K562 (cell line): Measurements from ENCODE around the gene NET1. TPM values are rescaled to one million over a fixed set of nuclear protein-coding genes. Genes with fewer than 3 reads are reported as not detected.

Experiments used
- CHD1 ChIP-seq: fragments of 200-600 bp; sonication (generic); IDR thresholded peaks from one replicate; pipeline ENCODE4 v1.6.1; 2012; ENCODE audit warnings: mild to moderate bottlenecking, moderate library complexity, low read length, inconsistent platforms
- CREB3L1 ChIP-seq: fragments of 450-650 bp; IDR thresholded peaks from 2 replicates; pipeline ENCODE4 v1.6.1; 2014; ENCODE audit warnings: low read depth, mild to moderate bottlenecking, moderate library complexity, borderline replicate concordance
- E2F3 ChIP-seq: fragments of 250-450 bp; sonication (Bioruptor Pico); IDR thresholded peaks from 2 replicates; pipeline ENCODE4 v1.4.0; 2020; ENCODE audit warnings: mild to moderate bottlenecking
- ESRRB ChIP-seq: fragments of 250-450 bp; sonication (Bioruptor Pico); IDR thresholded peaks from 2 replicates; pipeline ENCODE4 v1.5.0; 2020; ENCODE audit warnings: mild to moderate bottlenecking, moderate library complexity, borderline replicate concordance
- FOXP4 ChIP-seq: sonication (generic); formaldehyde crosslinking; IDR thresholded peaks from 2 replicates; pipeline ENCODE4 v1.8.0; 2022; ENCODE audit warnings: mild to moderate bottlenecking, missing genetic modification reagents, borderline replicate concordance
- HDAC1 ChIP-seq, 2 experiments: fragments of 450-650 bp; IDR thresholded peaks; 2 replicates each; pipeline ENCODE4 v1.6.1; 2016 to 2017; ENCODE audit warnings: inconsistent platforms in 1 of 2, mild to moderate bottlenecking in 1 of 2, moderate library complexity in 1 of 2
- HMGN3 ChIP-seq: IDR thresholded peaks from 2 replicates; pipeline ENCODE4 v1.6.1; 2011; ENCODE audit warnings: borderline replicate concordance, low read depth, mild to moderate bottlenecking, mixed read lengths, low read length; ENCODE audit not compliant: insufficient read length; ENCODE audit errors: extremely low read depth
- HNRNPUL1 ChIP-seq: fragments of 200-400 bp; formaldehyde crosslinking; IDR thresholded peaks from 2 replicates; pipeline ENCODE4 v1.6.1; 2017; ENCODE audit warnings: low read length
- PTRF ChIP-seq: fragments of 450-650 bp; IDR thresholded peaks from 2 replicates; pipeline ENCODE4 v1.6.1; 2016; ENCODE audit warnings: mild to moderate bottlenecking, missing genetic modification characterization, missing compliant biosample characterization
- RAD51 ChIP-seq: fragments of 450-650 bp; IDR thresholded peaks from 2 replicates; pipeline ENCODE4 v1.7.1; 2016; ENCODE audit warnings: low read depth, mild to moderate bottlenecking, borderline replicate concordance
- RBM22 ChIP-seq: fragments of 200-400 bp; formaldehyde crosslinking; IDR thresholded peaks from 2 replicates; pipeline ENCODE4 v1.6.1; 2018; ENCODE audit warnings: low read length, low read depth; ENCODE audit not compliant: poor library complexity, severe bottlenecking
- SMAD3 ChIP-seq: fragments of 450-650 bp; formaldehyde crosslinking; conservative IDR thresholded peaks from 2 replicates; pipeline ENCODE4 v1.4.0; 2020; ENCODE audit warnings: mild to moderate bottlenecking
- SRF ChIP-seq, 2 experiments: fragments of 250-450, 450-650 bp in 1 of 2; sonication (Bioruptor Pico) in 1 of 2; sonication (generic) in 1 of 2; formaldehyde crosslinking; IDR thresholded peaks; 2 replicates each; pipeline versions ENCODE4 v1.5.0 to v1.5.1; 2020 to 2022; ENCODE audit warnings: mild to moderate bottlenecking in 1 of 2, missing genetic modification reagents in 1 of 2
- TAF7 ChIP-seq: fragments of 450-650 bp; IDR thresholded peaks from 2 replicates; pipeline ENCODE4 v1.6.1; 2016; ENCODE audit warnings: missing genetic modification characterization, missing compliant biosample characterization
- TGIF2 ChIP-seq: sonication (generic); formaldehyde crosslinking; IDR thresholded peaks from 2 replicates; pipeline ENCODE4 v1.8.1; 2022; ENCODE audit warnings: mild to moderate bottlenecking, missing genetic modification reagents, moderate library complexity
- UBTF ChIP-seq, 2 experiments: IDR thresholded peaks; 2 replicates each; pipeline ENCODE4 v1.6.1; 2012; ENCODE audit warnings: improper control_type of control experiment in 2 of 2, low read depth in 2 of 2, low read length in 2 of 2, borderline replicate concordance in 1 of 2
- YY1 ChIP-seq, 3 experiments: IDR thresholded peaks; 2 replicates each; pipeline ENCODE4 v1.6.1; 2011; ENCODE audit warnings: low read length in 2 of 3, mild to moderate bottlenecking in 2 of 3, moderate library complexity in 2 of 3, borderline replicate concordance in 1 of 3, control low read depth in 1 of 3, low read depth in 1 of 3; ENCODE audit not compliant: insufficient read depth in 3 of 3, insufficient replicate concordance in 2 of 3, control insufficient read depth in 1 of 3, insufficient read length in 1 of 3; ENCODE audit errors: extremely low read depth in 1 of 3
- ZBTB8A ChIP-seq: fragments of 450-650 bp; IDR thresholded peaks from 2 replicates; pipeline ENCODE4 v1.6.1; 2018; ENCODE audit warnings: mild to moderate bottlenecking, moderate library complexity; ENCODE audit not compliant: partially characterized antibody
- ZNF274 ChIP-seq: IDR thresholded peaks from 2 replicates; pipeline ENCODE4 v1.6.1; 2011; ENCODE audit warnings: low read depth, mild to moderate bottlenecking, low read length, moderate library complexity, borderline replicate concordance
- ZNF384 ChIP-seq: IDR thresholded peaks from 2 replicates; pipeline ENCODE4 v1.6.1; 2012; ENCODE audit warnings: low read depth, low read length, improper control_type of control experiment
- ZNF79 ChIP-seq: fragments of 250-450 bp; sonication (Bioruptor Pico); IDR thresholded peaks from 2 replicates; pipeline ENCODE4 v1.4.0; 2020; ENCODE audit warnings: low read depth, mild to moderate bottlenecking, moderate library complexity
- polyA plus RNA-seq, 8 experiments: library from polyadenylated mRNA; depleted of rRNA in 4 of 8; stranded (reverse) in 5 of 8; unstranded in 3 of 8; fragments of >200 nt; fragmentation: Nextera tagmentation in 2 of 8; fragmentation: Illumina TruSeq in 1 of 8; extraction: Ambion mirVana in 2 of 8; extraction: Trizol in 1 of 8; gene quantifications; 2 replicates each; pipeline versions ENCODE4 v1.2.1 to v1.2.3, GENCODE V29; 2011 to 2014; ENCODE audit warnings: inconsistent platforms in 1 of 8, missing spikeins in 1 of 8
- total RNA-seq, 7 experiments: library from RNA; depleted of rRNA in 6 of 7; stranded (reverse); fragments of >200 nt in 6 of 7; fragmentation: Illumina TruSeq in 2 of 7; extraction: Trizol in 2 of 7; gene quantifications; 2 replicates each; pipeline versions ENCODE4 v1.2.1 to v1.2.3, GENCODE V29; 2011 to 2021; ENCODE audit warnings: low replicate concordance in 1 of 7

NET1 gene
- total and polyA plus RNA-seq, 9 of the 15 experiments (the other 6 are each of a cell fraction or from before 2014, with no cell fraction given): 47.4 to 258 (median 106) TPM

- TF ChIP-seq SRF (CRISPR knock-in tag; IDR thresholded peaks at IDR 0.05) (no peak), TGIF2 (CRISPR knock-in tag) (peak; percentile 75; the same call in 1 of the 2 replicates), ZNF274 (no peak), CHD1 (no peak), RBM22 (peak; percentile 43), YY1 (IDR thresholded peaks at IDR 0.05; ENCODE audit: borderline replicate concordance in 1 of 3, control insufficient read depth in 1 of 3, extremely low read depth in 1 of 3, insufficient read depth in 3 of 3, insufficient read length in 1 of 3, insufficient replicate concordance in 2 of 3, low read depth in 1 of 3, low read length in 2 of 3) (peak; percentile 75 to 97 (median 90)), PTRF (tag) (no peak), UBTF (IDR thresholded peaks at IDR 0.05; ENCODE audit: borderline replicate concordance in 1 of 2, low read depth in 2 of 2, low read length in 2 of 2) (0 out of 4 replicates have a peak, but pooled peaks of 1 of the 2 experiments have one; percentile 51), ZNF79 (CRISPR knock-in tag) (no peak), TAF7 (tag) (no peak), ZBTB8A (no peak), SMAD3 (no peak), CREB3L1 (peak; percentile 54; the same call in 1 of the 2 replicates), ZNF384 (no peak), RAD51 (no peak), HMGN3 (peak; percentile 29), E2F3 (CRISPR knock-in tag) (0 out of 2 replicates have a peak, but pooled peaks have one; percentile 44), HNRNPUL1 (no peak), HDAC1 (IDR thresholded peaks at IDR 0.05) (peak in 1 of 2 experiments; percentile 90; a peak in 2 of 4 replicates), FOXP4 (CRISPR knock-in tag) (0 out of 2 replicates have a peak, but pooled peaks have one; percentile 35), ESRRB (CRISPR knock-in tag) (no peak)
Measured at GRCh38 chr10:5412277-5412941, at the start of gene NET1 (continued).
